Spinal cord (tissue), 10 donors: ENCODE data around the gene IQSEC1. TPM values are rescaled to one million over a fixed set of nuclear protein-coding genes. Genes with fewer than 3 reads are reported as not detected.

Source experiments
- DNase-seq, 6 donors: peaks; one replicate each; pipeline versions ENCODE4 v3.0.0 to v3.0.0-alpha.2; 2013 to 2015; ENCODE audit warnings: low spot score in 6 of 6, low read depth in 4 of 6
- H3K27ac ChIP-seq: one replicate; pipeline ENCODE4 v1.5.1; 2013; ENCODE audit warnings: low read depth, low read length, control low read depth
- H3K27me3 ChIP-seq: one replicate; pipeline ENCODE4 v1.6.1; 2013; ENCODE audit warnings: low read length; ENCODE audit not compliant: control insufficient read depth, insufficient read depth
- H3K36me3 ChIP-seq: one replicate; pipeline ENCODE4 v1.6.1; 2013; ENCODE audit warnings: low read length; ENCODE audit not compliant: control insufficient read depth, insufficient read depth
- H3K4me1 ChIP-seq: one replicate; pipeline ENCODE4 v1.6.1; 2013; ENCODE audit warnings: low read length; ENCODE audit not compliant: control insufficient read depth, insufficient read depth
- H3K4me3 ChIP-seq: one replicate; pipeline ENCODE4 v1.5.1; 2013; ENCODE audit warnings: low read depth, low read length, control low read depth
- H3K9me3 ChIP-seq: one replicate; pipeline ENCODE4 v1.6.1; 2013; ENCODE audit warnings: low read length; ENCODE audit not compliant: control insufficient read depth, insufficient read depth
- WGBS: methylation state at CpG from one replicate; pipeline ENCODE4 v1.1.5; 2013; ENCODE audit warnings: missing lambda C conversion rate; ENCODE audit not compliant: insufficient coverage; 5-methylcytosine and 5-hydroxymethylcytosine counted together
- polyA plus RNA-seq, 2 donors: library from polyadenylated mRNA; unstranded; fragments of 120-200 nt; gene quantifications; one replicate each; pipeline ENCODE4 v1.2.1, GENCODE V29; 2013; ENCODE audit not compliant: insufficient read length in 2 of 2
- total RNA-seq, 2 donors: library from RNA; depleted of rRNA in 1 of 2; stranded (reverse); fragments of 120-200 nt in 1 of 2; fragments of >200 nt in 1 of 2; gene quantifications; one replicate each; pipeline versions ENCODE4 v1.2.3 to v1.2.4, GENCODE V29; 2013 to 2014
- donor health status: healthy.

The IQSEC1 gene
- total and polyA plus RNA-seq, 4 donors = 40.2 to 87.1 (median 63.6) TPM

- DNase-seq = no peak
- H3K36me3 ChIP-seq = peaks cover 3% of the 10 kb centered on the region
- peaks cover 32% of the 10 kb centered on the region for H3K4me1 ChIP-seq
- no CpG with 5 or more reads among the region's 2 CpGs for WGBS
- H3K27ac ChIP-seq = no peak overlapping the region
- H3K4me3 ChIP-seq = no peak overlapping the region
- no peaks in the 10 kb centered on the region for H3K27me3 ChIP-seq
- H3K9me3 ChIP-seq = no peaks in the 10 kb centered on the region
Measured at GRCh38 chr3:12996181-12996506, 77.1 kb downstream of the IQSEC1 start.

- no peak for DNase-seq
- Histone ChIP-seq H3K27me3 (no peaks in the 10 kb centered on the region), H3K27ac (peak overlapping the region; percentile 25), H3K4me1 (peaks cover 37% of the 10 kb centered on the region), H3K9me3 (no peaks in the 10 kb centered on the region), H3K4me3 (no peak overlapping the region), H3K36me3 (peaks cover 3% of the 10 kb centered on the region)
- 58% methylated on average over 3 of the region's 10 CpGs for WGBS
Measured at GRCh38 chr3:12995389-12996180, 77.6 kb downstream of the IQSEC1 start.

- DNase-seq = peak in 5 of 6 donors; percentile 51 to 92 (median 73)
- H3K9me3 ChIP-seq = no peaks in the 10 kb centered on the region
- WGBS = under 1% methylated on average over 58 of the region's 58 CpGs
- H3K4me3 ChIP-seq = peak overlapping the region; percentile 73
- peaks cover 3% of the 10 kb centered on the region for H3K36me3 ChIP-seq
- peaks cover 40% of the 10 kb centered on the region for H3K4me1 ChIP-seq
- peak overlapping the region; percentile 73 for H3K27ac ChIP-seq
- no peaks in the 10 kb centered on the region for H3K27me3 ChIP-seq
Measured at GRCh38 chr3:12994607-12995388, 78.4 kb downstream of the IQSEC1 start.

GRCh38 chr3:12994357-12994606 lies 78.9 kb downstream of the IQSEC1 start:
- under 1% methylated on average over 25 of the region's 25 CpGs for WGBS
- Histone ChIP-seq H3K36me3 (peaks cover 3% of the 10 kb centered on the region), H3K27me3 (no peaks in the 10 kb centered on the region), H3K4me1 (peaks cover 40% of the 10 kb centered on the region), H3K9me3 (no peaks in the 10 kb centered on the region), H3K27ac (peak overlapping the region; percentile 73), H3K4me3 (peak overlapping the region; percentile 73)
- DNase-seq = peak in 1 of 6 donors; percentile 68

GRCh38 chr3:12993517-12994356 lies 79.5 kb downstream of the IQSEC1 start:
- Histone ChIP-seq H3K4me3 (peak overlapping the region; percentile 73), H3K9me3 (no peaks in the 10 kb centered on the region), H3K36me3 (peaks cover 3% of the 10 kb centered on the region), H3K27me3 (no peaks in the 10 kb centered on the region), H3K4me1 (peaks cover 40% of the 10 kb centered on the region), H3K27ac (no peak overlapping the region)
- DNase-seq = peak in 2 of 6 donors; percentile 57 to 63
- under 1% methylated on average over 114 of the region's 114 CpGs for WGBS

GRCh38 chr3:12992629-12993516 lies 80.4 kb downstream of the IQSEC1 start:
- Histone ChIP-seq H3K9me3 (no peaks in the 10 kb centered on the region), H3K4me3 (peak overlapping the region; percentile 54), H3K27me3 (no peaks in the 10 kb centered on the region), H3K36me3 (peaks cover 3% of the 10 kb centered on the region), H3K27ac (no peak overlapping the region), H3K4me1 (peaks cover 40% of the 10 kb centered on the region)
- 29% methylated on average over 9 of the region's 24 CpGs for WGBS
- peak in 1 of 6 donors; percentile 63 for DNase-seq

GRCh38 chr3:12991861-12992281 lies 81.4 kb downstream of the IQSEC1 start:
- no peaks in the 10 kb centered on the region for H3K27me3 ChIP-seq
- H3K36me3 ChIP-seq = peaks cover 6% of the 10 kb centered on the region
- no peak for DNase-seq
- peaks cover 44% of the 10 kb centered on the region for H3K4me1 ChIP-seq
- no peak overlapping the region for H3K27ac ChIP-seq
- H3K9me3 ChIP-seq = no peaks in the 10 kb centered on the region
- H3K4me3 ChIP-seq = no peak overlapping the region
- WGBS = 81% methylated on average over 8 of the region's 9 CpGs

- DNase-seq = no peak
- no peaks in the 10 kb centered on the region for H3K9me3 ChIP-seq
- no peaks in the 10 kb centered on the region for H3K27me3 ChIP-seq
- no peak overlapping the region for H3K27ac ChIP-seq
- H3K36me3 ChIP-seq = peaks cover 10% of the 10 kb centered on the region
- H3K4me1 ChIP-seq = peaks cover 48% of the 10 kb centered on the region
- H3K4me3 ChIP-seq = no peak overlapping the region
- WGBS = 100% methylated on average over 1 of the region's 2 CpGs
Measured at GRCh38 chr3:12991481-12991837, 81.8 kb downstream of the IQSEC1 start.
